K562 (cell line): ENCODE data around the gene HES4. TPM values are rescaled to one million over a fixed set of nuclear protein-coding genes. Genes with fewer than 3 reads are reported as not detected.
A peak's percentile ranks its signal among the peaks of the same experiment; 100 is the strongest.

Experiments
- ATAC-seq: fragments of 200-7000 bp; cut with Tn5 transposase; 3 replicates; pipeline ENCODE4 v1.9.1; 2020; ENCODE audit warnings: moderate library complexity
- BruUV-seq: library from RNA; stranded (reverse); fragments of 400-500 nt; replicated peaks from 2 replicates; lab custom pipeline; 2021; lab: Mats Ljungman, UMichigan
- CTCF ChIA-PET: fragments of 300-600 bp; formaldehyde crosslinking; extraction: SDS; loops from one replicate; lab custom pipeline; 2021; ENCODE audit warnings: low intra/inter-chr PET ratio; lab: Yijun Ruan, JAX
- POLR2A ChIA-PET: fragments of 300-600, 350-650 bp; sonication (Branson Sonifier 250); formaldehyde crosslinking; extraction: SDS; loops from one replicate; lab custom pipeline; 2021; ENCODE audit warnings: antibody characterized with exemption, inconsistent platforms; lab: Yijun Ruan, JAX
- DNase-seq, 4 experiments: peaks; one replicate each; pipeline versions ENCODE4 v3.0.0 to v3.0.0-alpha.2; 2011 to 2018; ENCODE audit warnings: low spot score in 3 of 4, mixed read lengths in 3 of 4; ENCODE audit errors: extremely low read depth in 1 of 4
- FAIRE-seq: peaks from 2 replicates; lab custom pipeline; 2011; peaks lifted over from hg19 to GRCh38; lab: Jason Lieb, UNC
- H2AFZ ChIP-seq: 2 replicates; pipeline ENCODE4 v1.6.0; 2011; ENCODE audit warnings: low read depth, low read length, control low read depth, inconsistent platforms
- H3K27ac ChIP-seq: fragments of 200-600 bp; 3 replicates; pipeline ENCODE4 v1.8.0; 2011; ENCODE audit warnings: low read depth, mild to moderate bottlenecking, control low read depth, inconsistent platforms, low read length, moderate library complexity, mixed read lengths; ENCODE audit errors: extremely low read depth
- H3K27me3 ChIP-seq, 2 experiments: fragments of 300-600 bp in 1 of 2; 2 replicates in 1 of 2; 3 replicates in 1 of 2; pipeline versions ENCODE4 v1.6.0 to v1.8.0; 2011; ENCODE audit warnings: inconsistent platforms in 2 of 2, low read length in 2 of 2, mild to moderate bottlenecking in 1 of 2, mixed read lengths in 1 of 2, moderate library complexity in 1 of 2; ENCODE audit not compliant: control insufficient read depth in 2 of 2, insufficient read depth in 2 of 2
- H3K36me3 ChIP-seq: fragments of 300-600 bp; 3 replicates; pipeline ENCODE4 v1.8.0; 2011; ENCODE audit warnings: mild to moderate bottlenecking, low read length, inconsistent platforms; ENCODE audit not compliant: control insufficient read depth, insufficient read depth
- H3K4me1 ChIP-seq, 2 experiments: fragments of 200-600 bp in 1 of 2; replicated peaks in 1 of 2; 2 replicates in 1 of 2; 3 replicates in 1 of 2; pipeline versions ENCODE4 v1.5.1 to v1.8.0; 2011; ENCODE audit warnings: inconsistent platforms in 2 of 2, low read length in 2 of 2, mild to moderate bottlenecking in 1 of 2, mixed read lengths in 1 of 2, moderate library complexity in 1 of 2; ENCODE audit not compliant: control insufficient read depth in 2 of 2, insufficient read depth in 2 of 2
- H3K4me2 ChIP-seq: 2 replicates; pipeline ENCODE4 v1.6.1; 2011; ENCODE audit warnings: low read length, control low read depth, inconsistent platforms, mixed read lengths; ENCODE audit not compliant: insufficient read depth
- H3K4me3 ChIP-seq: fragments of 200-600 bp; sonication (generic), shearing (Covaris generic); 2 replicates; pipeline ENCODE4 v1.5.1; 2016; ENCODE audit warnings: control low read depth, inconsistent platforms
- H3K79me2 ChIP-seq: fragments of 200-600 bp; 3 replicates; pipeline ENCODE4 v1.8.0; 2011; ENCODE audit warnings: low read length, inconsistent platforms; ENCODE audit not compliant: control insufficient read depth, insufficient read depth
- H3K9ac ChIP-seq, 2 experiments: 2 replicates each; pipeline versions ENCODE4 v1.6.0 to v1.6.1; 2011; ENCODE audit warnings: low read depth in 2 of 2, low read length in 2 of 2, control low read depth in 1 of 2, inconsistent platforms in 1 of 2, mild to moderate bottlenecking in 1 of 2, mixed read lengths in 1 of 2; ENCODE audit not compliant: insufficient read depth in 1 of 2
- H3K9me1 ChIP-seq: one replicate; pipeline ENCODE4 v1.6.0; 2011; ENCODE audit warnings: inconsistent platforms, mild to moderate bottlenecking, low read length, moderate library complexity; ENCODE audit not compliant: control insufficient read depth, insufficient read depth
- H3K9me3 ChIP-seq: replicated peaks from 2 replicates; pipeline ENCODE4 v1.5.1; 2011; ENCODE audit warnings: low read depth, low read length, inconsistent platforms; ENCODE audit not compliant: control insufficient read depth, insufficient read depth
- H4K20me1 ChIP-seq: replicated peaks from 2 replicates; pipeline ENCODE4 v1.6.1; 2011; ENCODE audit warnings: low read length, inconsistent platforms, mixed read lengths; ENCODE audit not compliant: control insufficient read depth, insufficient read depth
- PRPF4 ChIP-seq: fragments of 200-400 bp; formaldehyde crosslinking; IDR thresholded peaks from one replicate; pipeline ENCODE4 v1.6.1; 2017; ENCODE audit warnings: low read length, low read depth, mild to moderate bottlenecking; ENCODE audit not compliant: insufficient read depth, poor library complexity, severe bottlenecking
- RBFOX2 ChIP-seq: fragments of 200-400 bp; formaldehyde crosslinking; IDR thresholded peaks from 2 replicates; pipeline ENCODE4 v1.6.1; 2017; ENCODE audit warnings: low read depth, mild to moderate bottlenecking, low read length, moderate library complexity
- RBM25 ChIP-seq: fragments of 200-400 bp; formaldehyde crosslinking; IDR thresholded peaks from 2 replicates; pipeline ENCODE4 v1.6.1; 2018; ENCODE audit warnings: low read length, low read depth, moderate library complexity; ENCODE audit not compliant: severe bottlenecking
- RNF2 ChIP-seq: sonication (generic); IDR thresholded peaks from 2 replicates; pipeline ENCODE4 v1.6.1; 2016
- TAF7 ChIP-seq: fragments of 450-650 bp; IDR thresholded peaks from 2 replicates; pipeline ENCODE4 v1.6.1; 2016; ENCODE audit warnings: missing genetic modification characterization, missing compliant biosample characterization
- ZNF444 ChIP-seq: fragments of 250-450 bp; sonication (Bioruptor Pico); IDR thresholded peaks from 2 replicates; pipeline ENCODE4 v1.4.0; 2020; ENCODE audit warnings: mild to moderate bottlenecking, moderate library complexity
- WGBS: fragments of 100-300 bp; shearing (Covaris generic); methylation state at CpG from one replicate; pipeline ENCODE4 v1.1.6; 2016; ENCODE audit warnings: low coverage, mixed read lengths; ENCODE audit not compliant: insufficient coverage; ENCODE audit errors: missing lambda C conversion rate; 5-methylcytosine and 5-hydroxymethylcytosine counted together
- in situ Hi-C: fragments of 300-500 bp; cut with MboI; formaldehyde crosslinking; loops from 4 replicates; pipeline ENCODE4 v1.15.0; 2018; ENCODE audit warnings: inconsistent platforms, mixed read lengths
- intact Hi-C: fragments of 100-400 bp; cut with micrococcal nuclease; formaldehyde crosslinking; loops from 2 replicates; pipeline ENCODE4 v1.14.2; 2022
- polyA plus RNA-seq, 8 experiments: library from polyadenylated mRNA; depleted of rRNA in 4 of 8; stranded (reverse) in 5 of 8; unstranded in 3 of 8; fragments of >200 nt; fragmentation: Nextera tagmentation in 2 of 8; fragmentation: Illumina TruSeq in 1 of 8; extraction: Ambion mirVana in 2 of 8; extraction: Trizol in 1 of 8; gene quantifications; 2 replicates each; pipeline versions ENCODE4 v1.2.1 to v1.2.3, GENCODE V29; 2011 to 2014; ENCODE audit warnings: inconsistent platforms in 1 of 8, missing spikeins in 1 of 8
- total RNA-seq, 7 experiments: library from RNA; depleted of rRNA in 6 of 7; stranded (reverse); fragments of >200 nt in 6 of 7; fragmentation: Illumina TruSeq in 2 of 7; extraction: Trizol in 2 of 7; gene quantifications; 2 replicates each; pipeline versions ENCODE4 v1.2.1 to v1.2.3, GENCODE V29; 2011 to 2021; ENCODE audit warnings: low replicate concordance in 1 of 7

The HES4 gene
- total and polyA plus RNA-seq, 9 of the 15 experiments (the other 6 are each of a cell fraction or from before 2014, with no cell fraction given): 0.21 to 43.7 (median 5.3) TPM; not detected in 2

- peaks cover 86% of the 10 kb centered on the region for H3K36me3 ChIP-seq
- intact Hi-C loops (no loop called here), in situ Hi-C loops (no loop called here)
- no peak overlapping the region for H2AFZ ChIP-seq
- no peak for FAIRE-seq
- H3K9ac ChIP-seq: no peak overlapping the region
- TF ChIP-seq RBFOX2: 0 out of 2 replicates have a peak, but pooled peaks have one; percentile 8
- TF ChIP-seq RBM25: no peak
- no peak for TF ChIP-seq TAF7 (tag)
- CTCF ChIA-PET: no interaction called here
- H3K4me3 ChIP-seq: no peak overlapping the region
- peaks cover 0 to 34% of the 10 kb centered on the region in 2 experiments; a peak in 2 of 5 replicates for H3K4me1 ChIP-seq
- H4K20me1 ChIP-seq: no peaks in the 10 kb centered on the region
- no TSS peak for BruUV-seq
- no peak for DNase-seq
- no peaks in the 10 kb centered on the region for H3K79me2 ChIP-seq
- 100% methylated on average over 3 of the region's 28 CpGs for WGBS
- ATAC-seq: no peak
- H3K9me3 ChIP-seq: no peaks in the 10 kb centered on the region
- POLR2A ChIA-PET: no interaction called here
- H3K4me2 ChIP-seq: no peak overlapping the region
- H3K9me1 ChIP-seq: no peaks in the 10 kb centered on the region
- no peak overlapping the region for H3K27ac ChIP-seq
- no peaks in the 10 kb centered on the region for H3K27me3 ChIP-seq
Observed at GRCh38 chr1:1048765-1049164, 48.9 kb upstream of the HES4 start.

- Histone ChIP-seq H4K20me1 (no peaks in the 10 kb centered on the region), H3K9me3 (no peaks in the 10 kb centered on the region), H3K27ac (no peak overlapping the region), H3K4me1 (peaks cover 0 to 37% of the 10 kb centered on the region in 2 experiments; a peak in 2 of 5 replicates), H3K36me3 (peaks cover 86% of the 10 kb centered on the region), H3K27me3 (no peaks in the 10 kb centered on the region), H3K4me3 (no peak overlapping the region), H3K9me1 (no peaks in the 10 kb centered on the region), H2AFZ (no peak overlapping the region), H3K79me2 (no peaks in the 10 kb centered on the region), H3K9ac (no peak overlapping the region), H3K4me2 (no peak overlapping the region)
- no peak for FAIRE-seq
- in situ Hi-C loops: no loop called here
- 95% methylated on average over 9 of the region's 25 CpGs for WGBS
- ChIA-PET CTCF (no interaction called here), POLR2A (interaction anchor here (0.6 kb wide), 1 partner anchor 90 kb away, joined by 3 read pairs; no protein-coding TSS in a partner anchor)
- intact Hi-C loops: no loop called here
- no peak for TF ChIP-seq PRPF4
- TF ChIP-seq RNF2: no peak
- TF ChIP-seq ZNF444 (CRISPR knock-in tag): no peak
- no TSS peak for BruUV-seq
- ATAC-seq: no peak
- no peak for DNase-seq
Observed at GRCh38 chr1:1047963-1048362, 48.1 kb upstream of the HES4 start.
